GM18870 (cell line): ENCODE measurements around the gene TNRC18.
"Not testable (repeated sequence)": the region's sequence is repeated elsewhere in the genome, so short reads cannot be mapped to it uniquely, and the experiment has no call there.

Source experiments
- ATAC-seq: cut with Tn5 transposase; IDR thresholded peaks from one replicate; pipeline ENCODE4 v1.9.1; 2021; ENCODE audit warnings: moderate library complexity; ENCODE audit not compliant: unreplicated experiment

TNRC18 gene

GRCh38 chr7:5381071-5381772, 42.4 kb downstream of the TNRC18 start:
- no peak for ATAC-seq

- ATAC-seq = no peak
Measured at GRCh38 chr7:5380350-5381070, 43.1 kb downstream of the TNRC18 start.

- ATAC-seq = no peak
Measured at GRCh38 chr7:5379546-5379945, 44.1 kb downstream of the TNRC18 start.

- ATAC-seq = no peak
Measured at GRCh38 chr7:5377816-5378215, 45.8 kb downstream of the TNRC18 start.

GRCh38 chr7:5377279-5377678, 46.4 kb downstream of the TNRC18 start:
- no peak for ATAC-seq

- ATAC-seq = no peak
Measured at GRCh38 chr7:5375925-5376324, 47.7 kb downstream of the TNRC18 start.

- no peak for ATAC-seq
Measured at GRCh38 chr7:5374464-5374863, 49.2 kb downstream of the TNRC18 start.

GRCh38 chr7:5373300-5373699, 50.3 kb downstream of the TNRC18 start:
- ATAC-seq = no peak

- no peak for ATAC-seq
Measured at GRCh38 chr7:5370454-5371353, 52.9 kb downstream of the TNRC18 start.

- ATAC-seq = no peak
Measured at GRCh38 chr7:5367661-5368060, 56.0 kb downstream of the TNRC18 start.

GRCh38 chr7:5365976-5366625, 57.5 kb downstream of the TNRC18 start:
- ATAC-seq = peak; percentile 57

GRCh38 chr7:5363729-5364128, 59.9 kb downstream of the TNRC18 start:
- no peak for ATAC-seq

- no peak for ATAC-seq
Measured at GRCh38 chr7:5362466-5362865, 61.2 kb downstream of the TNRC18 start.

GRCh38 chr7:5361446-5362127, 62.0 kb downstream of the TNRC18 start:
- ATAC-seq = no peak

- ATAC-seq = no peak
Measured at GRCh38 chr7:5360971-5361370, 62.7 kb downstream of the TNRC18 start.

- no peak for ATAC-seq
Measured at GRCh38 chr7:5360451-5360850, 63.2 kb downstream of the TNRC18 start.

GRCh38 chr7:5360021-5360420, 63.6 kb downstream of the TNRC18 start:
- not testable (repeated sequence) for ATAC-seq

GRCh38 chr7:5359344-5359743, 64.3 kb downstream of the TNRC18 start:
- no peak for ATAC-seq

- ATAC-seq = no peak
Measured at GRCh38 chr7:5357951-5358350, 65.7 kb downstream of the TNRC18 start.

GRCh38 chr7:5356751-5357119, 66.9 kb downstream of the TNRC18 start:
- ATAC-seq = no peak
